HepG2 (cell line): ENCODE measurements around the gene OS9. TPM values are rescaled to one million over a fixed set of nuclear protein-coding genes. Genes with fewer than 3 reads are reported as not detected.

Experiments used
- ATAC-seq: fragments of 200-7000 bp; cut with Tn5 transposase; 3 replicates; pipeline ENCODE4 v1.9.1; 2020; ENCODE audit warnings: mild to moderate bottlenecking, moderate library complexity
- BruUV-seq: library from RNA; stranded (reverse); fragments of 400-500 nt; replicated peaks from 2 replicates; lab custom pipeline; 2021; lab: Mats Ljungman, UMichigan
- CTCF ChIA-PET: fragments of 300-600 bp; formaldehyde crosslinking; extraction: SDS; loops from one replicate; lab custom pipeline; 2021; ENCODE audit warnings: low total read pairs, inconsistent platforms, low intra/inter-chr PET ratio; lab: Yijun Ruan, JAX
- POLR2A ChIA-PET: fragments of 350-600 bp; sonication (Branson Sonifier 250); formaldehyde crosslinking; loops from one replicate; lab custom pipeline; 2020; ENCODE audit warnings: antibody characterized with exemption, inconsistent platforms; lab: Yijun Ruan, JAX
- DNase-seq: peaks from one replicate; pipeline ENCODE4 v3.0.0-alpha.2; 2015; ENCODE audit warnings: low spot score
- FAIRE-seq: peaks from 3 replicates; lab custom pipeline; 2011; peaks lifted over from hg19 to GRCh38; lab: Jason Lieb, UNC
- H2AFZ ChIP-seq: one replicate; pipeline ENCODE4 v1.6.1; 2011; ENCODE audit warnings: low read length, inconsistent platforms
- H3K27ac ChIP-seq: fragments of 300-600 bp; 3 replicates; pipeline ENCODE4 v1.8.0; 2011; ENCODE audit warnings: mixed run types, mild to moderate bottlenecking, mixed read lengths, low read length, inconsistent platforms; ENCODE audit not compliant: insufficient read depth; ENCODE audit errors: extremely low read length
- H3K27me3 ChIP-seq, 2 experiments: fragments of 200-600 bp in 1 of 2; 2 replicates in 1 of 2; 3 replicates in 1 of 2; pipeline versions ENCODE4 v1.6.0 to v1.8.0; 2011; ENCODE audit warnings: low read length in 2 of 2, mild to moderate bottlenecking in 2 of 2, moderate library complexity in 2 of 2, inconsistent platforms in 1 of 2; ENCODE audit not compliant: insufficient read depth in 2 of 2, control insufficient read depth in 1 of 2
- H3K36me3 ChIP-seq, 2 experiments: fragments of 200-600 bp in 1 of 2; replicated peaks in 1 of 2; 2 replicates in 1 of 2; 3 replicates in 1 of 2; pipeline versions ENCODE4 v1.5.1 to v1.8.0; 2011; ENCODE audit warnings: low read length in 2 of 2, inconsistent platforms in 1 of 2; ENCODE audit not compliant: insufficient read depth in 2 of 2, control insufficient read depth in 1 of 2
- H3K4me1 ChIP-seq: 2 replicates; pipeline ENCODE4 v1.5.1; 2012; ENCODE audit warnings: low read length, inconsistent platforms; ENCODE audit not compliant: insufficient read depth
- H3K4me2 ChIP-seq: 2 replicates; pipeline ENCODE4 v1.6.0; 2011; ENCODE audit warnings: low read depth, low read length, inconsistent platforms
- H3K4me3 ChIP-seq, 3 experiments: fragments of 200-600 bp in 1 of 3; sonication (generic), shearing (Covaris generic) in 1 of 3; replicated peaks in 1 of 3; 2 replicates each; pipeline ENCODE4 v1.5.1; 2011 to 2016; ENCODE audit warnings: low read length in 3 of 3, inconsistent platforms in 2 of 3, low read depth in 2 of 3, mild to moderate bottlenecking in 2 of 3, control low read depth in 1 of 3, mixed read lengths in 1 of 3; ENCODE audit not compliant: insufficient read depth in 1 of 3
- H3K79me2 ChIP-seq: one replicate; pipeline ENCODE4 v1.6.1; 2011; ENCODE audit warnings: low read length, inconsistent platforms; ENCODE audit not compliant: insufficient read depth
- H3K9ac ChIP-seq: 2 replicates; pipeline ENCODE4 v1.6.0; 2011; ENCODE audit warnings: mild to moderate bottlenecking, low read depth, low read length, inconsistent platforms; ENCODE audit not compliant: insufficient read depth
- H3K9me3 ChIP-seq: 2 replicates; pipeline ENCODE4 v1.5.1; 2012; ENCODE audit warnings: mild to moderate bottlenecking, low read length
- H4K20me1 ChIP-seq: 2 replicates; pipeline ENCODE4 v1.6.0; 2011; ENCODE audit warnings: inconsistent platforms, mild to moderate bottlenecking, low read length, moderate library complexity; ENCODE audit not compliant: insufficient read depth
- PRDM15 ChIP-seq: sonication (generic); formaldehyde crosslinking; IDR thresholded peaks from 2 replicates; pipeline ENCODE4 v1.4.0; 2020; ENCODE audit warnings: missing genetic modification reagents
- ZBTB25 ChIP-seq: IDR thresholded peaks from 2 replicates; pipeline ENCODE4 v1.6.1; 2018; ENCODE audit warnings: missing genetic modification reagents
- WGBS: methylation state at CpG from one replicate; pipeline ENCODE4 v1.1.6; 2017; ENCODE audit warnings: low lambda C conversion rate; 5-methylcytosine and 5-hydroxymethylcytosine counted together
- in situ Hi-C: cut with HindIII; loops from 2 replicates; pipeline ENCODE4 v1.10.0; 2017; ENCODE audit warnings: low pct_unique_long_range_greater_than_20kb; ENCODE audit not compliant: extremely low pct_ligation_motif_present
- intact Hi-C: fragments of 100-400 bp; cut with micrococcal nuclease; formaldehyde crosslinking; loops from one replicate; pipeline ENCODE4 v1.10.0; 2022; ENCODE audit not compliant: unreplicated experiment
- polyA plus RNA-seq, 8 experiments: library from polyadenylated mRNA; depleted of rRNA in 3 of 8; stranded (reverse) in 7 of 8; unstranded in 1 of 8; fragments of >200 nt; fragmentation: Illumina TruSeq in 4 of 8; extraction: Trizol in 4 of 8; gene quantifications; 2 replicates each; pipeline versions ENCODE4 v1.2.1 to v1.2.3, GENCODE V29; 2011 to 2016; ENCODE audit warnings: low read depth in 4 of 8, missing spikeins in 1 of 8, mixed read lengths in 1 of 8; ENCODE audit not compliant: insufficient read depth in 1 of 8
- total RNA-seq, 5 experiments: library from RNA; depleted of rRNA; stranded (reverse); fragments of >200 nt; fragmentation: Illumina TruSeq; extraction: Trizol; gene quantifications; 2 replicates each; pipeline ENCODE4 v1.2.3, GENCODE V29; 2016; ENCODE audit warnings: low read depth in 1 of 5

The OS9 gene
- total and polyA plus RNA-seq, 2 of the 13 experiments (the other 11 are each of a cell fraction or from before 2014, with no cell fraction given) = 156 to 206 TPM

- Histone ChIP-seq H3K4me3 (peak within 1 kb of the TSS; percentile 48 to 73 (median 59); a peak in 5 of 6 replicates), H3K9ac (no peak within 1 kb of the TSS), H3K4me2 (peak within 1 kb of the TSS; percentile 94), H2AFZ (no peak within 1 kb of the TSS), H3K36me3 (no peaks in the 10 kb centered on the region), H3K27ac (no peak within 1 kb of the TSS), H4K20me1 (no peaks in the 10 kb centered on the region), H3K4me1 (peaks cover 61% of the 10 kb centered on the region), H3K79me2 (no peaks in the 10 kb centered on the region), H3K9me3 (no peaks in the 10 kb centered on the region), H3K27me3 (peaks cover 12 to 44% of the 10 kb centered on the region in 2 experiments; a peak in 4 of 5 replicates)
- CTCF ChIA-PET = no interaction called here
- WGBS = 19% methylated on average over 26 of the region's 36 CpGs
- POLR2A ChIA-PET = no interaction called here
- no peak for DNase-seq
- ATAC-seq = no peak
- no TSS peak for BruUV-seq
- FAIRE-seq = no peak
- TF ChIP-seq ZBTB25 (CRISPR knock-in tag) (no peak), PRDM15 (CRISPR knock-in tag) (peak; percentile 98)
- in situ Hi-C loops (no loop called here), intact Hi-C loops (loop anchor here (5.0 kb wide), 2 partner anchors 46 to 156 kb away; partner anchors contain the start of gene OS9)
These were observed 44.8 kb downstream of the OS9 start, which contains the start of gene AGAP2 for GRCh38 chr12:57738661-57739237. Gene AGAP2, minus strand, starts transcription at chr12:57738742. Its CDS starts 496 bp downstream, at chr12:57738246.
